GM19463 (cell line): Measurements from ENCODE around the gene PLXNB1.
A peak's percentile ranks its signal among the peaks of the same experiment; 100 is the strongest.

Source experiments
- ATAC-seq: cut with Tn5 transposase; IDR thresholded peaks from one replicate; pipeline ENCODE4 v1.9.1; 2021; ENCODE audit warnings: mild to moderate bottlenecking, moderate library complexity; ENCODE audit not compliant: unreplicated experiment

PLXNB1 gene

DNA sequence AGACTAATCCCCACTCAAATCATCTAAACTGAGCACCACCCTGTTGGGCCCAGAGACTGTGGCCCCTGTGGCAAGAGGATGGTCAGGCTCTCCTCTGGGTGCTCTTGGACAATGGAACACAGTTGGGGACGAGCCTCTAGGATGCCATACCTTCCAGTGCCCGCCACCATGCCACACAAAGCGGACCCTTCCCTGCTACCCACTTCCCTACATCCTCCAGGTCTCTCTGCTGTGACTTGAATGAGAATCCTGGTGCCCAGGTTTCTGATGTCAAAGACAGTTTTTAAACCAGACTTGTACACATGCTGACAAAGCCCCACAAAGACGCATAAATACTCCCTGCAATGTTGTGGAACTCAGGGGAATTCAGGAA lies 5.3 kb upstream of the PLXNB1 start:
- no peak for ATAC-seq

DNA sequence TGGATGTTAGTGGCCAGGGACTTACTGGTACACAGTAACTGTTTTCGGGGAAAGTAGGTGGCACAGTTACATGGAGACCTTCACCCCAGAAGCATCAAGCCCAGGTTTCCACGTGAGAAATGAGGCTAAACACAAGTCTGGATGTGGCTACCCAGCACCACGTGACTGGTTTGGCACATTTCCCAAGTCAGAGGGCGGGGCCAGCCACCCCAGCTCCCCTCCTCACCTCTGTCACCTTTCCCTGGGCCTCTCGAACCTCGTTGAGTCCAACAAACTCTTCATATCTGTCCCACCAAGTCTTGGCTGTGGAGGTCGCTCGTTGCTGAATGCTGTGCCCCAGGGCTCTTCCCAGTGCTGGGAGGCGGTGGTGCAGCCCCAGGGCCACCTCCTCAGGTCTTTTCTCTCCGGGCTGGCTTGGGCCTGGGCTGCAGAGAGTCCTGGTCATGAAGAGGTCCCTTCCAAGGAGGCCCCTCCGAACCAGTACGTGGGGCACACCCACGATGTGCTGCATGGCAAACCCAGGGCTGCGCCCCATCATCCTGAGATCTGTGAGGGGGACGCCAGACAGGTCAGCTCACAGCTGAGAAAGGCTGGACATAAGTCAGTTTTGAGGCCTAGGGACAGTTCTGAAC lies 4.8 kb upstream of the PLXNB1 start:
- ATAC-seq, result no peak

DNA sequence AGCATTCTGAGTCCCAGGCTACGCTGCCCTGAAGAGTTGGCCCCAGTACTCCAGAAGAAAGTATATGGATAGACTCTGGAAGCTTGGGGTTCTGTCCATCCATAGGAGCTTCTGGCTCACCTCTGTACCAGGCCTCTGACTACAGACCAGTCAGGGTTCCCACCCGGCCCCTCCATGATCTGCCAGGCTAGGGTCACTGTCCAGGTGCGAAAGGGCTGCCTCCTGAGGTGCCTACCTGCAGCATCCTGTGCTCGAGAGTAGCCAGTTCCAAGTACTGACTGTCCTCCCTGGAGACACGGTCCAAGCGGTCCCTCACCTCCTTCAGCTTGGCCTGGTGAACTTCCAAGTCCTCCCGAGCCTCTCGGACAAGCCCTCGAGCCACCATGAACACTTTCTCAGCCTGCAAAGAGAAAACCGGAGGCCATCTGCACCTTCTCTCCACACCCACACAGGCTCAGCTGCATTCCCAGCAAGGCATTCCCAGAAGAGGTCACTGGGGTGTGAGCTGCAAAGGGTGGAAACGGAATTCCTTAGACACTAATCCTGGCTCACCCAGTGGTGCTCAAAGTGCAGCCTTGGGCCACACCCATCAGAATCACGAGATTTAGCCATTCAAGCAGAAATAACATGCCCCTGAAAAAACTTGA lies 3.7 kb upstream of the PLXNB1 start:
- ATAC-seq, result no peak

GRCh38 chr3:48432411-48433371 lies 2.8 kb upstream of the PLXNB1 start:
- ATAC-seq, result no peak

GRCh38 chr3:48431224-48432029 lies 1.5 kb upstream of the PLXNB1 start:
- ATAC-seq, result no peak

GRCh38 chr3:48430708-48431101 lies 819 bp upstream of the PLXNB1 start:
- no peak for ATAC-seq

GRCh38 chr3:48429317-48429959 lies 448 bp downstream of the PLXNB1 start:
- peak; percentile 36 for ATAC-seq

DNA sequence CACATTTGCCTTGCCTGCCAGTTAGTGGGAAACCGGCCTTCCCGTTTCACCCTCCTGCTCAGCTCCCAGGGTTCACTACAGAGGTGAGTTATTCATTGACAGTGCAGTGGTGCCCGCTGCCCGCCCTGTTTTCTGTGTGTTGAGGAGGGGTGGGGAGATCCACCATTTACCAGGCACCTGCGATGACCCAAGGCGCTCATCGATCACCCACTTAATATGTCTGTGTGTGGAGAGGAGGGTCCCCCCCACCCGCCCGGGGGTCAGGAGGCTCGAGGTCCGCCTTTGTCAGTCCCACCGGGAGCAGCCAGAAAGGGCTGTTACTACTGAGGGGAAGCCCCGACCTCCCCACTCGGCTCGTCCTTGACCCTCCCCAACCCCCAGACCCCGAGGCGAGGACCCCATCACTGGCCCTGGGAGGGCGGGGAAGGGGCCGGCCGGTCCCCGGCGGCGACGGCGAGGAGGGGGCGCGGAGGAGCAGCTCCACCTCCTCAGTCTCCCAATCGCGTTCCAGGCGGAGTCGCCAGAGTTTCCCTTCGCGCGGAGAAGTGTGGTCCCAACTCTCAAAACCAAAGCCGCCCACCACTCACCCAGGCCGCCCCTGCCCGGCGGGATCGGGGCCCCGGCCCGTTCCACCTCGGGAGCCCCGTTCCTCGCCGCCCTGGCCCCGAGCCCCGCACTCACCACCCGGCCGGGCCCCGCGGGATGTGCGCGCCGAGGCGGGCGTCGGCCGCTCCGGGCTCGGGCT lies 1.1 kb downstream of the PLXNB1 start:
- ATAC-seq, result peak; percentile 31

DNA sequence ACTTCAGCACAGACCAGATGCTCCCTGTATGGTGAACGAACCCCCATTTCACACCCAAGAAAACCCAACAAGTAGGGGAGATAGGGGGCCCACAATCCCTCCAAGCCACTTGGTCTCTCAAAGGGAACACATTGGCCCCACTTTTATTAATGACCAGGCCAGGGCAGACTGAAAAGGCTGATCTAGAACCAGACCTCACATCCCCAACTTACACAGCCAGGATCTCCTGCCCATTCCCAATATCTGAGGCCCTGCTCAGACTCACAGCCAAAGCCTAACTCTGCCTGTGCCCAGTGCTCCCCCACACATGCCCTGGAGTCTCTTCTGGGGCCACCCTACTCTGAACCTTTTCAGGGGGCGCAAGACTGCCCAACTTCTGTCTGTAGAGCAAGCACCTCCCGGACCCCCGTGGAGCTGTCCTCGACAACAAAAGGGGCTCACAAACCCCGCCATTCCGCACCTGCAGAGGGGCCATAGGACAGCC lies 1.8 kb downstream of the PLXNB1 start:
- no peak for ATAC-seq

- no peak for ATAC-seq
Observed at GRCh38 chr3:48427630-48427962, 2.3 kb downstream of the PLXNB1 start.

- no peak for ATAC-seq
Observed at GRCh38 chr3:48426944-48427629, 2.8 kb downstream of the PLXNB1 start.

DNA sequence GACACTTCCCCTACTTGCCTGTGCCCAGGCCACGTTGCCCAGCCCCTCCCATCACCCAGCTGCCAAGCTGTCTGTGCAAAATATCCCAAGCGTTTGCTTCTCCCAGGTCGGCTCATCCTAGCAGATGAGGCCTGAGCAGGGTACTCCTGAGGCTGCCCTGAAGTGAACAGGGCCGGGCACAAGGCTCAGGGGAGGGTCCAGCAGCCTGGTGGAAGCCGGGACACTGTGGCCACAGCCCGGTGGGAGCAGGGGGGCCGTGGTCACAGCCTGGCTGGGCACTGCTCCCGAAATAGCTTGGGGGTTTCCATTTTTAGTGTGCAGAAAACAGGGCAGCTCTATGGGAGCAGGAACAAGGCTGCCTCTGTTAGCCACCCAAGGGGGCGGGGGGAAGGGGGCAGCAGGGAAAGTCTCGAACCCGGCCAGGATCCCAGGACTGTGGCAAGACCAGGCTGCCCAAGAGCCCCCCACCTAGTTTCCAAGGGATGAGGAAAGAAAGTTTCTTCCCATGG lies 3.4 kb downstream of the PLXNB1 start:
- no peak for ATAC-seq

GRCh38 chr3:48425281-48425812 lies 4.5 kb downstream of the PLXNB1 start:
- no peak for ATAC-seq

- no peak for ATAC-seq
Observed at GRCh38 chr3:48423883-48424695, 5.8 kb downstream of the PLXNB1 start.

GRCh38 chr3:48423241-48423882 lies 6.5 kb downstream of the PLXNB1 start:
- ATAC-seq, result no peak

DNA sequence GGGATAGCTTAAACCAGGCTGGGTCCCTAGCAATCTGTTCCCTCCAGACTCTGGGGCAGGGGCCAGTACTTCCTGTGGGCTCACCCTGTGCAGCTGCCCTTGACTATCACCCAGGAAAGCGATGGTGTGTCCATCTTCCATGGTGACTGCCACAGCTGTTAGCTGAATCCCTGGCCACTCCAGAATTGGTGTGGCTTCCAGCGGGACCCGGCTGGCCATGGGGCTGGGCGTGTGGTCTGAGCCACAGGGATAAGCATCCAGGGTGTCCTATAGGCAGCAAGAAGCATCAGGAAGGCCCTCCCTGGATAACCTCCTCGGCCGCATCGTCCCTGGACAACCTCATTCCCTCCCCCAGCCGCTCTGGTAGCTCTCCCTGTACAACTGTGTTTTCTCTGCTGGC lies 7.2 kb downstream of the PLXNB1 start:
- no peak for ATAC-seq

DNA sequence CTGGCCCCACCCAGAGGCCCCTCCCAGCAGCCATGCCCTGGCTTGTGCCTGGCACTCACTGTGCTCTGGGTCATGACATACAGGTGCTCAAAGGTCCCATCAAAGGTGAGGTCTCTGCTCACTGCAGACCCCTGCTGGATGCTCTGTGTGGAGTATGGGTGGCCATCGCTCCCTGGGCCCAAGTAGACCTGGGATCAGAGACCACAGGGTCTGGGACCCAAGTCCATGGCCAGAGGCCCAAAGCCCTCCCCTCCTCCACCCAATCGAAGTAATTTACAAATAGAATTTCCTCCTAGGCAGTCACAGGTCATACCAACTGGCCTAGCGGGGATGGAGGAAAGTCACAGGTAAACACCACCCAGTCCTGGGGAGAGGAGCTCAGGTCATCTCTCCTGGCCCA lies 7.6 kb downstream of the PLXNB1 start:
- ATAC-seq, result no peak
